ENCODE results near the gene WNT10A.
"Not testable (repeated sequence)": the region's sequence is repeated elsewhere in the genome, so short reads cannot be mapped to it uniquely, and the experiment has no call there.

Gene WNT10A

GRCh38 chr2:218880102-218880858 lies at the start of gene WNT10A:
TSS of gene WNT10A (plus strand) at chr2:218880852. CDS start at chr2:218880996, 144 bp downstream.
- no peak for DNase-seq

- DNase-seq: no peak
These were observed 49.2 kb upstream of the WNT10A start, which contains the start of gene PRKAG3 for GRCh38 chr2:218831378-218831990. TSS of gene PRKAG3 (minus strand) at chr2:218831803.

GRCh38 chr2:218832081-218832480 lies 48.6 kb upstream of the WNT10A start:
- DNase-seq: no peak

GRCh38 chr2:218832520-218832919 lies 48.1 kb upstream of the WNT10A start:
- no peak for DNase-seq

GRCh38 chr2:218833023-218833609 lies 47.5 kb upstream of the WNT10A start:
- DNase-seq: no peak

- no peak for DNase-seq
These were observed 46.0 kb upstream of the WNT10A start for GRCh38 chr2:218834685-218835084.

GRCh38 chr2:218837495-218837894 lies 43.2 kb upstream of the WNT10A start:
- DNase-seq: no peak

GRCh38 chr2:218839430-218839829 lies 41.2 kb upstream of the WNT10A start:
- DNase-seq: no peak

GRCh38 chr2:218839888-218840287 lies 40.8 kb upstream of the WNT10A start:
- DNase-seq: no peak

GRCh38 chr2:218844334-218844733 lies 36.3 kb upstream of the WNT10A start:
- not testable (repeated sequence) for DNase-seq

GRCh38 chr2:218846963-218847362 lies 33.7 kb upstream of the WNT10A start:
- not testable (repeated sequence) for DNase-seq

GRCh38 chr2:218849721-218850120 lies 30.9 kb upstream of the WNT10A start:
- no peak for DNase-seq

GRCh38 chr2:218850796-218851195 lies 29.9 kb upstream of the WNT10A start:
- no peak for DNase-seq

GRCh38 chr2:218851286-218851685 lies 29.4 kb upstream of the WNT10A start:
- DNase-seq: no peak

GRCh38 chr2:218852911-218853667 lies 27.6 kb upstream of the WNT10A start:
- peak; percentile 50 to 67 for DNase-seq

- no peak for DNase-seq
These were observed 26.9 kb upstream of the WNT10A start for GRCh38 chr2:218853766-218854165.

GRCh38 chr2:218854860-218855259 lies 25.8 kb upstream of the WNT10A start:
- no peak for DNase-seq

GRCh38 chr2:218855305-218856166 lies 25.1 kb upstream of the WNT10A start:
- peak in 1 of 2 experiments; percentile 11 for DNase-seq

GRCh38 chr2:218856167-218856895 lies 24.3 kb upstream of the WNT10A start:
- DNase-seq: no peak

GRCh38 chr2:218856896-218857243 lies 23.8 kb upstream of the WNT10A start:
- no peak for DNase-seq

GRCh38 chr2:218857371-218858137 lies 23.1 kb upstream of the WNT10A start:
- no peak for DNase-seq
